GM18526 (cell line): ENCODE measurements around the gene CACNA1C.

ENCODE experiments used
- POLR2A ChIP-seq: IDR thresholded peaks from 3 replicates; pipeline ENCODE4 v1.6.1; 2011; ENCODE audit not compliant: insufficient read length; ENCODE audit errors: extremely low read depth

CACNA1C gene

GRCh38 chr12:2449586-2449985 is 396.8 kb downstream of the CACNA1C start:
- TF ChIP-seq POLR2A = no peak

GRCh38 chr12:2450553-2450952 is 397.8 kb downstream of the CACNA1C start:
- TF ChIP-seq POLR2A = no peak

DNA sequence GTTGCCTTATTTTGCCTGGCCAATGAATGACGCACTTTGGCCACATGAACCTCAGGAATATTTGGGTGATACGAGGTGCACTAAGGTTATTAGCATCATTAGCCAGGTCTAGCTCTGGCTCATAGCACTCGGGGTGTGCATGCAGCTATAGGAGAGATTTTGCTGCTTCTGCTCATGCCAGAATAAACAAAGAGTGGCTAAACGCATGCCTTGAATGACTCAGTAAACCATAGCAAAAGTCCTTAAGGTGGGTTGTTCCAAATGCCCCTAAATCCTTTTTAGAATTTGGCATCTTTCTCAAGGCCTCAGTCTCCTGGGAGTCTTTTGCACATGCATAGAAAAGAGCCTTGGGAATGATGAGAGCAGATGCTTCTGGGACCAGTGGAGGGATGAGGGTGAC is 398.2 kb downstream of the CACNA1C start:
- no peak for TF ChIP-seq POLR2A

- no peak for TF ChIP-seq POLR2A
These were observed 398.7 kb downstream of the CACNA1C start for GRCh38 chr12:2451497-2451896.

DNA sequence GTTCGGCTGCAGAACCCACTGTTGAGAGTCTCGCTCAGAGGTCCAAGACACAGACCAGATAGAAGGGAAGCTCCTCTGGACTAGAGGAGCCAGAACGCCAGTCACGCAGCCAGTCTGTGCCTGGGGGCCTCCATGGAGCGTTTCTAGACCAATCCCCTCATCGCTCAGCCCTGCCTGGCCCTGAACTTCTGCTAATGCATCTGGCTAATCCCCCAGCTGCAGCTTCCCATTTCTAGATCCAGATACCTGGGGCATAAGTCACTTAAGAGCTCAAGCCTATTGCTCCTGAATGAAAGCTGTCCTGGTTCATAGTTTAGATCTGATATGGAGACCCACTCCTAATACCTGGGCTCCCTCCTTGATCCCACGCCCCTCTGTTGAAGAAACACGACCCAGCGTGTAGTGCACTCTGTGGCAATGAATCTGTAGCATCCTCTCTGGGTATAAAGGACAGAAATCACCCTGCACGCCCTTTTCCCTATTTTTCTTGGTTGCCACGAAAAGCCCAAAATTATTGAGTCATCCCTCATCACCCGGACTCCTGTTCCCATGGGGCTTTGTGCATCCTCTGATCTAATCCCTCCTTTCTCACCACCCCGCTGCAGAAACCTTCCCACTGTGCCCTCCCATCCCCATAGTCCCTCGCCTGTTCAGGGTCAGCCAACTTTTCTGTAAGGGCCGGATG is 400.4 kb downstream of the CACNA1C start:
- TF ChIP-seq POLR2A = no peak

DNA sequence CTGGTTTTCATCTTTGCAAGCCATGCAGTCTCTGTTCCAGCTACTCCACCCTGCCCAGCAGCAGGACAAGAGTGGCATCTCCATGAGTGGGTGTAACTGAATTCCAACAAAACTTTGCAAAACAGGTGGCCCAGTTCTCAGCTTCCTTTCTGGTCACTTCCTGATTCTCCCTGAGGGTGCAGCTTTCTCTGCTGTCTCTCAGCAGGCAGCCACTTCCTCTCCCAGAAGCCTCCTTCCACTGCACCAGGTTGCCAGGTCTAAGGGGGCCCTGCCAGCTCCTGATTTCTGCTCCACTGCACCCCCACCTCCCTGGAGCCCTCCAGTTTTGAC is 400.9 kb downstream of the CACNA1C start:
- no peak for TF ChIP-seq POLR2A

DNA sequence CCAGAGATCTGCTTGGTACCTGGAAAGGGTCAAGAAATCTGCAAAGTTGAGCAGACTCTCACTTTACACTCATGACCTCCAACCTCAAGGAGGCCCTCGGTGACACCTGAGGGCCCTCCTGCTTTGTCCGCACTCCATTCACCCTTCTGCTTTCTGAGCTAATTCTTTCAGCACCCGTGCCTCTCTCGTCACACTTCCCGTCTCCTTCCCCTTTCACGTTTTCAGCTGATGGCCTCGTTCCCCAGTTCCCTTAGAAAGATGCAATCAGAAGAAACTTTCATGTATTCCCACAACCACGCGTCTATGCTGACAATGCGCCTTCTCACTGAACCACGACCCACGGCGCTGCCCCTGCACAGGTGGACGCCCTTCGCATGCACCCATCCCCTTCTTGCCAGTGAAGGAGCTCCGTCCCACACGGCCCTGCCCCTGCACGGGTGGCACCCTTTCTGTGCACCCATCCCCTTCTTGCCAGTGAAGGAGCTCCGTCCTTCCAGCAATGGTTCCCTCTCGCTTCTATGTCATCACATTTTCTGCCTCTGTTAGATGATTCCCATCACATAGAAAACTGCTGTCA is 401.9 kb downstream of the CACNA1C start:
- no peak for TF ChIP-seq POLR2A

- TF ChIP-seq POLR2A = no peak
These were observed 402.6 kb downstream of the CACNA1C start for GRCh38 chr12:2455410-2455809.

- TF ChIP-seq POLR2A = no peak
These were observed 403.5 kb downstream of the CACNA1C start for GRCh38 chr12:2456122-2456812.

DNA sequence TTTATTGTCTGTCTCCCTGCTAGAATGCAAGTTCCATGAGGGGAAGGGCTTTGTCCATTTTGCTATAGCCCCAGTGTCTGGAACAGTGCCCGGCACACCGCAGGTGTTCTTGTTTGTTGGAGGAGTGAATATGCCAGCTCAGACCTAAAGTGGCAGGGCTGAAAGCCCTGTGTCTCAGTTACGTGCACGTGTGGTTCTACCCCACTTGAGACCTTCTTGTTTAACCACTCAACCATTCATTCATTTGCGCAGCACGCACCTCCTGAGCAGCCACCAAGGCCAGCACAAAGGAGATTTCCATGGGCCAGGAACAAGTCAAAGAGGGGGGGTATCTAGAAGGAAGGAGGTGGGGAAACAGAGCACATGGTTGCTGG is 404.0 kb downstream of the CACNA1C start:
- no peak for TF ChIP-seq POLR2A

- TF ChIP-seq POLR2A = no peak
These were observed 404.6 kb downstream of the CACNA1C start for GRCh38 chr12:2457215-2457932.

DNA sequence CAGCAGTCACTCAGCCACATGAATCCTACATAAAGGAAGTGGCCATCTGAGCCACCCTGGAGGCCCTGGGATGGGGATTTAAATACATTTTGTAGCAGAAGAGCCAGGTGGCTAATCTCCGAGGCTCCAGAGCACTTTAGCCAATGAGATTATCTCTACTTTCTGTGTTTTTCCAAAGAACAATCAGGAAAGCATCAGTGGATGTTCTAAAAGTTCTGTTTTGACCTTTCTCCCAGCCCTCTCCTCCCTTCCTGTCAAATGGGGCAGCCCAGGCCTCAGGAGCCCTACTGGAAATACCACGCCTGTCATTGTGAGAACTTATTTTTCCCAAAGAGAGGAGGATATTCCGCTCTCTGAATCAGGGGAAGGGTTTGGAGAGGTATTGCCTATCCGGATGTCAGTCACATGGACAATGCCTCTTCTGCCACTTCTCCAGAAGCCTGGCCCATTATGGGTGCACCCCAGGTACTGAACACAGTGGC is 405.2 kb downstream of the CACNA1C start:
- no peak for TF ChIP-seq POLR2A

DNA sequence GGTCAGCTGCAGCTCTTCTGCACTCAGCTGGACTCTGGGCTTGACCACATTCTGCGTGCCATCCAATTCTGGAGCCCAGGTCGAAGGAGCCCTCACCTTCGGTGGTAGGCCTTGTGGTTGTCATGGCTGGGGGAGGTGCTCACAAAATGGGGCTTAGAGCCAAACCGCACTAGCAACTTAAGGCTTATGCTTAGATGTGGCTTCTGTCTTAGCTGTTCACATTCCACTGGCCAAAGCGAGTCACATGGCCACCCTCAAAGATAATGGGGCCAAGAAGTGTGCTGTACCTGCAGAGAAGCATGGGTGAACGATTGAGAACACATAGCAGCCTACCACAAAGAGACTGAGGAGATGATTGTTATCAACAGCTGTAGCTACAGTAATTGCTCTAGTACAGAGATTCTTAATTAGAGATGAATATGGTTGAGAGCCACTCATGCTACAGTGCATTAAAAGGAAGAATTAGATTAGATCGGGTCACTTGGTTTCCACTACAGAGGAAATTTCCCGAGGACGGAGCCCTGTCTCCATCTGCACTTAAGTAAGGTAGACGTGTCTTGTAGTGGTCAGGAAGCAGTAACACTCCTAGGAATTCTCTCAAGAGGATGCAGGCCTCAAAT is 407.4 kb downstream of the CACNA1C start:
- TF ChIP-seq POLR2A = no peak

DNA sequence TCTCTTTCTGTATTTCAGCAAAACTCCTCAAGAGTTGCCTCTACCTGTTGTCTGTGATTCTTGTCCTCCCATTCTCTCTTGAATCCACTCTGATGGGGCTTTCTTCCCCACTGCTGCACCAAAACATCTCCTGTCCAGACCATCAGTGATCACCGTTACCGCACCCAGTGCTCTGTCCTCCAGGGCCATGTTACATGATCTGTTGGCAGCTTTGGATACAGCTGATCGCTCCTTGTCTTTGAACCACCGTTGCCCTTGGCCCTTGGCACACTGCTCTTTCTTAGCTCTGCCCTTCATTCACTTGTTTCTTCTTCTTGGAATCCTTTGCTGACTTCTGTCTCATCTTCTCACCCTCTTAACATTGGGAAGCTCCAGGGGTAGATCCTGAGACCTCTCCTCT is 408.3 kb downstream of the CACNA1C start:
- no peak for TF ChIP-seq POLR2A

GRCh38 chr12:2461645-2462044 is 408.9 kb downstream of the CACNA1C start:
- TF ChIP-seq POLR2A = no peak
